Peyer's patch (tissue), 4 donors: ENCODE measurements around the gene BIN1.

Source experiments
- CTCF ChIP-seq, 6 experiments: fragments of 450-650 bp in 4 of 6; fragments of 200-600 bp in 2 of 6; sonication (generic) in 1 of 6; IDR thresholded peaks; one replicate each; pipeline ENCODE4 v1.5.1; 2017 to 2019; ENCODE audit warnings: antibody characterized with exemption in 6 of 6, mild to moderate bottlenecking in 3 of 6, moderate library complexity in 1 of 6
- POLR2A ChIP-seq, 2 donors: fragments of 450-650 bp; IDR thresholded peaks; one replicate each; pipeline ENCODE4 v1.5.1; 2017; ENCODE audit warnings: antibody characterized with exemption in 2 of 2, mild to moderate bottlenecking in 2 of 2, moderate library complexity in 2 of 2

- TF ChIP-seq CTCF (IDR thresholded peaks at IDR 0.05), result no peak
- no peak for TF ChIP-seq POLR2A (IDR thresholded peaks at IDR 0.05)
Observed at GRCh38 chr2:127137225-127137624, 30.3 kb upstream of the BIN1 start.
